Type B pancreatic cell (in vitro differentiated cells): Measurements from ENCODE around the gene C17orf50. TPM values are rescaled to one million over a fixed set of nuclear protein-coding genes. Genes with fewer than 3 reads are reported as not detected.

Experiments
- DNase-seq: peaks from one replicate; pipeline ENCODE4 v3.0.0; 2021; ENCODE audit warnings: mixed read lengths; ENCODE audit not compliant: unreplicated experiment; ENCODE audit errors: extremely low spot score
- H3K27ac Mint-ChIP-seq: 2 replicates; pipeline ENCODE4 v1.8.0; 2021; ENCODE audit warnings: mild to moderate bottlenecking, mixed read lengths
- H3K27me3 Mint-ChIP-seq: 2 replicates; pipeline ENCODE4 v1.8.0; 2021; ENCODE audit warnings: mixed read lengths
- H3K36me3 Mint-ChIP-seq: 2 replicates; pipeline ENCODE4 v1.8.0; 2021; ENCODE audit warnings: mixed read lengths
- H3K4me1 Mint-ChIP-seq: one replicate; pipeline ENCODE4 v1.8.0; 2021; ENCODE audit warnings: mixed read lengths; ENCODE audit not compliant: unreplicated experiment
- H3K4me3 Mint-ChIP-seq: 2 replicates; pipeline ENCODE4 v1.8.0; 2021; ENCODE audit warnings: mild to moderate bottlenecking, mixed read lengths
- H3K9me3 Mint-ChIP-seq: 2 replicates; pipeline ENCODE4 v1.8.0; 2021; ENCODE audit warnings: mixed read lengths
- CTCF ChIP-seq: fragments of 200-600 bp; sonication (generic); conservative IDR thresholded peaks from 2 replicates; pipeline ENCODE4 v1.5.0; 2021; ENCODE audit warnings: antibody characterized with exemption, mild to moderate bottlenecking
- total RNA-seq: library from RNA; stranded (reverse); gene quantifications from 2 replicates; pipeline ENCODE4 v1.2.1, GENCODE V29; 2021; ENCODE audit warnings: low replicate concordance

The C17orf50 gene
- total RNA-seq, 1 donor from 2014 or later = not detected

DNA sequence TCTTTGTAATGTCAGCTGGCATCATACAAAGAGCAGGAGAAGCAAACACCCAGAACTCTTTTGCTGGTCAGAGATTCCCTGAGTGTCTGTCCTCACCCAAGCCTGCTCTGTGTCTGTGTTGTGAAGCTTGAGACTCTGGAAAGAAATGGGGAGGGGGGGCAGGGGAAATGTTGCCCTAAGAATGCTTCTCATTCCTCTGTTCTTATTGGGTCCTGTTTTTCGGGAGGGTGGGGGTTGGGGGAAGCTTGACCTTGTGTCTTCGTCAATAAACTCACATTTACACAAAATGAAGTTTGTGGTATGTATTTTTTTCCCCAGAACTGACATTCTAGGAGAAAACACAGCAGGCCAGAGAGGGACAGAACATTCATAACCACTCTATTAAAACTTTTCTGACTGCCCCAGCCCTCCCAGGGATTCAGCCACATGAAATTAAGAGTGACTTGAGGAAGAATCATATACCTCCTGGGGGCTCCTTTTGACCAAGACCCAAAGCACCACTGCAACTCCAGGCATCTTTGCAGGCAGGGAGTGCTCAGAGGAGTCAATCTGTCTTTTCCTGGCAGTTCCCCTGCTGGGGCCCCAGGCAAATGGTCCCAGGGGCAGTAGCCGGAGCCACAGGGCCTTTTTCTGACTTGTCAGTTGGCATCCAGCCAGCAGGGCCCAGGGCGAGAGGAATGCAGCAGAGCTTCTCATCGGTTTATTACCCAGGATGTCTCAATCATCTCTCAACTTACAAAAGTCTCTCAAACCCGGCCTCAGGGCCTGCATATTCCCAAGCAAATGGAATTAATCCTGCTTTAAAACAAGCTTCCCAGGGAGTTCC lies 34.3 kb upstream of the C17orf50 start:
- peak overlapping the region; percentile 67 for H3K4me3 Mint-ChIP-seq
- H3K9me3 Mint-ChIP-seq = no peaks in the 10 kb centered on the region
- H3K36me3 Mint-ChIP-seq = peaks cover 15% of the 10 kb centered on the region
- H3K27ac Mint-ChIP-seq = peak overlapping the region; percentile 21
- peaks cover 54% of the 10 kb centered on the region for H3K4me1 Mint-ChIP-seq
- TF ChIP-seq CTCF = no peak
- peaks cover 10% of the 10 kb centered on the region for H3K27me3 Mint-ChIP-seq
- peak; percentile 86 for DNase-seq

DNA sequence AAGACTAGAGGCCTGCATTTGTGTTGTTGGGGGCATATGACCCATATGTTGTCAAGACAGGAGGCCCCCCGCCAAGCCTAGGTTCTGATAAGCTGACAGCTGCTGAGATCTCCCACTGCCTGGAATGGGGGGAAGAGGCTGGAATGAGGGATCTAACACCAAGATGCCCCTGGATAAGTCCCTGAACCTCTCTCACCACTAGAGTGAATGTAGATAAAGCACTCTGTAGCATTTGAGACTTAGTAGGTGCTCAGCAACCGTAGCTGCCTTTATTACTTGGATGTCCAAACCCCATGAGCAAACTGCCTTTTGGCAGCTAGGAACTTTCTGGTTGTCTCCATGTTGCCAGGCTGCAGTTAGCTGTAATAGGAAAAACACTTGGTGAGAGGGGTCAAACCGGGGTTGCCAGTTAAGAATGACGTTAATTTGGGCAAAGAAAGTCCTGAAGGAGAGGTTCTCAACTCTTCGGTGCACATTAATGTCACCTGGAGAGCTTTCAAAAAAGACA lies 33.7 kb upstream of the C17orf50 start:
- Mint-ChIP-seq H3K9me3 (no peaks in the 10 kb centered on the region), H3K4me1 (peaks cover 54% of the 10 kb centered on the region), H3K4me3 (peak overlapping the region; percentile 26), H3K36me3 (peaks cover 11% of the 10 kb centered on the region), H3K27me3 (peaks cover 10% of the 10 kb centered on the region), H3K27ac (peak overlapping the region; percentile 21)
- no peak for TF ChIP-seq CTCF
- no peak for DNase-seq

DNA sequence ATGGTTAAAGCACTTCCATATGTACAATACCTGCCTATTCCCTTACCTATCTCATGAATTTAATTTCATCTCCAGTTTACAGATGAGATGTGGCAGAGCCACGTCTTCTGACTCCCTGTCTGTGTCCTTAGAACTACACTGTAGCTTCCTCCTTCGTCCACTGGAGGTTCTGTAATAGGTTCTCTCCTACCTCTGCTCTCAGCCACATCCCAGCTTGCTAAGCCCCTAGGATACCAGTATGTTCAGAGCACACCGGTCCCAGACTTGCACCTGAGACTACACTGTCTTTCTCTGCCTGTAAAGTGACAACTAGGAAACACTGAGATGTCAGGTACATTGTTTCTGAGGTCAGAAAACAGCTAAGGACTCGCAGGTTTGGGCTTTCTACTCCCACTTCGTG lies 33.1 kb upstream of the C17orf50 start:
- H3K4me1 Mint-ChIP-seq = peaks cover 54% of the 10 kb centered on the region

GRCh38 chr17:35728551-35728950 lies 32.1 kb upstream of the C17orf50 start:
- peaks cover 10% of the 10 kb centered on the region for H3K27me3 Mint-ChIP-seq
- no peak for TF ChIP-seq CTCF

More for the DNA sequence above, 33.1 kb upstream of the C17orf50 start:
- Mint-ChIP-seq H3K9me3 (no peaks in the 10 kb centered on the region), H3K27ac (peak overlapping the region; percentile 21), H3K36me3 (peaks cover 11% of the 10 kb centered on the region), H3K4me3 (peak overlapping the region; percentile 26), H3K27me3 (peaks cover 10% of the 10 kb centered on the region)
- TF ChIP-seq CTCF = no peak
- DNase-seq = no peak

GRCh38 chr17:35729405-35729833 lies 31.3 kb upstream of the C17orf50 start:
- H3K27me3 Mint-ChIP-seq = peaks cover 10% of the 10 kb centered on the region
- H3K4me1 Mint-ChIP-seq = peaks cover 54% of the 10 kb centered on the region
- H3K36me3 Mint-ChIP-seq = peaks cover under 1% of the 10 kb centered on the region
- TF ChIP-seq CTCF = no peak
- no peaks in the 10 kb centered on the region for H3K9me3 Mint-ChIP-seq
- no peak overlapping the region for H3K27ac Mint-ChIP-seq
- DNase-seq = no peak
- H3K4me3 Mint-ChIP-seq = peak overlapping the region; percentile 76

More at GRCh38 chr17:35728551-35728950, 32.1 kb upstream of the C17orf50 start:
- Mint-ChIP-seq H3K27ac (no peak overlapping the region), H3K9me3 (no peaks in the 10 kb centered on the region), H3K4me3 (no peak overlapping the region), H3K4me1 (peaks cover 54% of the 10 kb centered on the region), H3K36me3 (peaks cover 9% of the 10 kb centered on the region)
- no peak for DNase-seq
